Sigmoid colon (tissue), 4 donors: ENCODE results near the gene BMP3.

Experiments
- POLR2AphosphoS5 ChIP-seq, 4 donors: sonication (generic); formaldehyde crosslinking; IDR thresholded peaks; one replicate each; pipeline ENCODE4 v1.6.1; 2017; ENCODE audit warnings: antibody characterized with exemption in 4 of 4
- TF ChIP-seq, protein P1 (sequence below), 4 experiments: fragments of 450-650 bp in 3 of 4; fragments of 200-600 bp in 1 of 4; IDR thresholded peaks; one replicate each; pipeline ENCODE4 v1.5.1; 2016 to 2019; ENCODE audit warnings: antibody characterized with exemption in 4 of 4, mild to moderate bottlenecking in 3 of 4, moderate library complexity in 2 of 4

- TF ChIP-seq, protein P1, sequence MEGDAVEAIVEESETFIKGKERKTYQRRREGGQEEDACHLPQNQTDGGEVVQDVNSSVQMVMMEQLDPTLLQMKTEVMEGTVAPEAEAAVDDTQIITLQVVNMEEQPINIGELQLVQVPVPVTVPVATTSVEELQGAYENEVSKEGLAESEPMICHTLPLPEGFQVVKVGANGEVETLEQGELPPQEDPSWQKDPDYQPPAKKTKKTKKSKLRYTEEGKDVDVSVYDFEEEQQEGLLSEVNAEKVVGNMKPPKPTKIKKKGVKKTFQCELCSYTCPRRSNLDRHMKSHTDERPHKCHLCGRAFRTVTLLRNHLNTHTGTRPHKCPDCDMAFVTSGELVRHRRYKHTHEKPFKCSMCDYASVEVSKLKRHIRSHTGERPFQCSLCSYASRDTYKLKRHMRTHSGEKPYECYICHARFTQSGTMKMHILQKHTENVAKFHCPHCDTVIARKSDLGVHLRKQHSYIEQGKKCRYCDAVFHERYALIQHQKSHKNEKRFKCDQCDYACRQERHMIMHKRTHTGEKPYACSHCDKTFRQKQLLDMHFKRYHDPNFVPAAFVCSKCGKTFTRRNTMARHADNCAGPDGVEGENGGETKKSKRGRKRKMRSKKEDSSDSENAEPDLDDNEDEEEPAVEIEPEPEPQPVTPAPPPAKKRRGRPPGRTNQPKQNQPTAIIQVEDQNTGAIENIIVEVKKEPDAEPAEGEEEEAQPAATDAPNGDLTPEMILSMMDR (IDR thresholded peaks at IDR 0.05) = no peak
- TF ChIP-seq POLR2AphosphoS5 (IDR thresholded peaks at IDR 0.05) = peak; percentile 59 to 76 (median 62)
Observed at GRCh38 chr4:81030061-81030980, at the start of gene BMP3.
